ENCODE results near the gene LRRC26.
"Not testable (repeated sequence)": the region's sequence is repeated elsewhere in the genome, so short reads cannot be mapped to it uniquely, and the experiment has no call there.

The LRRC26 gene

GRCh38 chr9:137134191-137134590, 35.7 kb downstream of the LRRC26 start:
- no peak for DNase-seq

- no peak for DNase-seq
These were observed 39.6 kb downstream of the LRRC26 start for GRCh38 chr9:137130176-137130755.

GRCh38 chr9:137129456-137130175, 40.2 kb downstream of the LRRC26 start:
- peak; percentile 90 to 91 for DNase-seq

GRCh38 chr9:137128862-137129455, 40.9 kb downstream of the LRRC26 start:
- peak in 1 of 2 donors; percentile 23 for DNase-seq

- DNase-seq: no peak
These were observed 41.5 kb downstream of the LRRC26 start for GRCh38 chr9:137128158-137128861.

GRCh38 chr9:137127301-137128157, 42.3 kb downstream of the LRRC26 start:
- peak; percentile 39 to 52 for DNase-seq

GRCh38 chr9:137126786-137127185, 43.1 kb downstream of the LRRC26 start:
- DNase-seq: no peak

- not testable (repeated sequence) for DNase-seq
These were observed 45.8 kb downstream of the LRRC26 start for GRCh38 chr9:137123952-137124462.

- no peak for DNase-seq
These were observed 46.4 kb downstream of the LRRC26 start for GRCh38 chr9:137123468-137123837.

GRCh38 chr9:137122796-137123467, 46.9 kb downstream of the LRRC26 start:
- not testable (repeated sequence) for DNase-seq

- DNase-seq: not testable (repeated sequence)
These were observed 47.7 kb downstream of the LRRC26 start for GRCh38 chr9:137121927-137122795.
